WERI-Rb-1 (cell line): ENCODE measurements around the gene FOXRED2.

Experiments used
- DNase-seq: peaks from one replicate; pipeline ENCODE4 v3.0.0-alpha.2; 2020
- H3K27ac ChIP-seq: fragments of 250-450 bp; sonication (Bioruptor Pico); 2 replicates; pipeline ENCODE4 v1.5.1; 2020; ENCODE audit warnings: mild to moderate bottlenecking, moderate library complexity
- H3K27me3 ChIP-seq: fragments of 250-450 bp; sonication (Bioruptor Pico); 2 replicates; pipeline ENCODE4 v1.5.1; 2021; ENCODE audit warnings: mild to moderate bottlenecking, low read depth, moderate library complexity; ENCODE audit not compliant: insufficient read depth, severe bottlenecking
- H3K36me3 ChIP-seq: fragments of 250-450 bp; sonication (Bioruptor Pico); 2 replicates; pipeline ENCODE4 v1.5.1; 2020; ENCODE audit warnings: mild to moderate bottlenecking, moderate library complexity
- H3K4me3 ChIP-seq: 2 replicates; pipeline ENCODE4 v1.5.1; 2011; ENCODE audit warnings: low read depth, mild to moderate bottlenecking, control low read depth, low read length
- H3K9me3 ChIP-seq: fragments of 250-450 bp; sonication (Bioruptor Pico); 2 replicates; pipeline ENCODE4 v1.5.1; 2021; ENCODE audit warnings: mild to moderate bottlenecking, moderate library complexity; ENCODE audit not compliant: severe bottlenecking
- CTCF ChIP-seq: IDR thresholded peaks from 2 replicates; pipeline ENCODE4 v1.5.1; 2011; ENCODE audit warnings: low read depth, mild to moderate bottlenecking, control low read depth, inconsistent platforms, low read length

Gene FOXRED2

GRCh38 chr22:36548606-36549005 lies 41.8 kb upstream of the FOXRED2 start:
- Histone ChIP-seq H3K27me3 (peaks cover 63% of the 10 kb centered on the region), H3K27ac (no peak overlapping the region), H3K4me3 (no peak overlapping the region), H3K36me3 (no peaks in the 10 kb centered on the region), H3K9me3 (no peaks in the 10 kb centered on the region)
- no peak for TF ChIP-seq CTCF
- DNase-seq = no peak

GRCh38 chr22:36546932-36547331 lies 40.1 kb upstream of the FOXRED2 start:
- no peak for TF ChIP-seq CTCF
- Histone ChIP-seq H3K4me3 (no peak overlapping the region), H3K9me3 (no peaks in the 10 kb centered on the region), H3K27ac (no peak overlapping the region), H3K27me3 (peaks cover 47% of the 10 kb centered on the region), H3K36me3 (no peaks in the 10 kb centered on the region)
- no peak for DNase-seq

DNA sequence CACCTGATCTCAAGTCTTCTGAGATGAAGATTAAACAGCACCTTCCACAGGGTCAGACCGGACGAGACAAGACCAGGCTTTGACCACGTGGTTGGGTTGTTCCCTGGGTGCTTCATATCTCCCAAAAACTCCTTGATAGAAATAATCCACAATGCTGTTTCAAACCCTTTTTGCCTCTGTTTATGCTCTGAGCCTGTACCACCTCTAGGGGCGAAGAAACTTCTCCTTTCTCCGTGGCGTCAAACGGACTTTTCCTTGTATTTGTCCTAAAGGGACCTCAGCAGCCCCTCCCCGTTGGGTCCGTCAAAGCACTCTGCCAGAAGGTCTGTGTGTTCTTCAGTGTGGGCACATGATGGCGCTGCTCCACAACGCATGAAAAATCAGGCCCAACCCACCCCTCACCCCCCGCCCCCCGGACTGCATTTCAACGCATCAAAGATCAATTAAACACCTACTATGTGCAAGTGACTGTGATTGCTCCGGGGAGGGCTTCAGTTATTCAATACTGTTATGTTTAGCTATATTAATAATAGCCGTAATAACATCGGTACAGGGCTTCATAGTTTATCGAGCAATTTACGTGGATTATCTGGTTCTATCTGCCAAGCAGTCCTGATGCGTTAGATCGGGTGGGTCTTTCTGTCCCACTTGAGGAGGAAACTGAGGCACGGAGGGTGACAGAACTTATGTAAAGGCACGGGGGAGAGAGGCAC lies 39.4 kb upstream of the FOXRED2 start:
- peak; percentile 76 for TF ChIP-seq CTCF
- Histone ChIP-seq H3K36me3 (no peaks in the 10 kb centered on the region), H3K27ac (no peak overlapping the region), H3K27me3 (peaks cover 42% of the 10 kb centered on the region), H3K4me3 (no peak overlapping the region), H3K9me3 (no peaks in the 10 kb centered on the region)
- DNase-seq = peak; percentile 75

- DNase-seq = no peak
- TF ChIP-seq CTCF = no peak
- no peak overlapping the region for H3K4me3 ChIP-seq
- H3K27ac ChIP-seq = no peak overlapping the region
- H3K27me3 ChIP-seq = peaks cover 21% of the 10 kb centered on the region
- no peaks in the 10 kb centered on the region for H3K36me3 ChIP-seq
- no peaks in the 10 kb centered on the region for H3K9me3 ChIP-seq
Measured at GRCh38 chr22:36544107-36544620, 37.3 kb upstream of the FOXRED2 start.

DNA sequence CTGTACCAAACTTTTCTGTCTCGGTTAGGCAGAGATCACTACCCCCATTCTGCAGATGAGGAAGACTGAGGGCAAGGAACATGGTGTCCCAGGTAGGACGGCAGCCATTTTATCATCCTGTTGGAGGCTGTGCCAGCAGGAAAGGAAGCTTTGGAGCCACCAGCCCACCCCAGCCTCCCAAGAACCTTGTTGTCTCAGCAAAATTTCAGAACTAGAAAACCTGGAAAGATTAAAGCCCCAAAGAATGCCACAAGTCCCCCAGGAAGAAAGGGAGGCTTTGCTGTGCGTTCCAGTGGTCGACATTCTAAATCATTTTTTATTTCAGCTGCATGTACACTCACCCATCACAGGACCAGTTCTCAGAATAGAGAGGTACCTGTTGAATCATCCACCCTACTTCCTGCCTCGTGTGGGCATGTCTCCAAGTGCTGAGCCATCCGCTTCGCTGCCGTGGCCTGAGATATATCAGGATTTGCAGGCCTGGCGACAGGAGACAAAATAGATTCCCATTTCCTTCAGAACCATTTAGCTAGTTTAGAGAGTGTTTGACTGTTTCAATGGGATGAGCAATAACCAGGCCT lies 35.1 kb upstream of the FOXRED2 start:
- TF ChIP-seq CTCF = no peak
- H3K4me3 ChIP-seq = no peak overlapping the region
- no peaks in the 10 kb centered on the region for H3K9me3 ChIP-seq
- DNase-seq = no peak
- peaks cover 5% of the 10 kb centered on the region for H3K27me3 ChIP-seq
- no peak overlapping the region for H3K27ac ChIP-seq
- H3K36me3 ChIP-seq = no peaks in the 10 kb centered on the region
